ENCODE results near the gene RCVRN. TPM values are rescaled to one million over a fixed set of nuclear protein-coding genes. Genes with fewer than 3 reads are reported as not detected.

The RCVRN gene
- total RNA-seq, 6 experiments from 2014 or later: not detected

GRCh38 chr17:9878356-9878755 is 26.7 kb downstream of the RCVRN start:
- TF ChIP-seq POLR2A (IDR thresholded peaks at IDR 0.05) (no peak), CTCF (IDR thresholded peaks at IDR 0.05) (no peak)
- Histone ChIP-seq H3K4me3 (no peak overlapping the region), H3K27ac (no peak overlapping the region), H3K9me3 (peaks cover 0 to 6% (median 0%) of the 10 kb centered on the region in 4 donors), H3K4me1 (no peaks in the 10 kb centered on the region), H3K36me3 (no peaks in the 10 kb centered on the region), H3K27me3 (no peaks in the 10 kb centered on the region)
- WGBS (ENCODE audit: insufficient coverage, low coverage, low lambda C conversion rate, missing lambda C conversion rate): 60% methylated on average over 1 of the region's 3 CpGs
- DNase-seq: no peak
- intact Hi-C loops (cut with DNase I): no loop called here
- ATAC-seq: no peak

- no peak for DNase-seq
- WGBS (ENCODE audit: insufficient coverage, low coverage, low lambda C conversion rate, missing lambda C conversion rate): 29% methylated on average over 2 of the region's 3 CpGs
- no peak for TF ChIP-seq POLR2A (IDR thresholded peaks at IDR 0.05)
- no peak for TF ChIP-seq CTCF (IDR thresholded peaks at IDR 0.05)
These were observed 29.6 kb downstream of the RCVRN start for GRCh38 chr17:9875441-9875840.

GRCh38 chr17:9874722-9875121 is 30.3 kb downstream of the RCVRN start:
- Histone ChIP-seq H3K27ac (no peak overlapping the region), H3K4me3 (no peak overlapping the region), H3K4me1 (no peaks in the 10 kb centered on the region), H3K36me3 (no peaks in the 10 kb centered on the region), H3K9me3 (no peaks in the 10 kb centered on the region), H3K27me3 (no peaks in the 10 kb centered on the region)
- DNase-seq: no peak
- WGBS (ENCODE audit: insufficient coverage, low coverage, low lambda C conversion rate, missing lambda C conversion rate): 40% methylated on average over 3 of the region's 3 CpGs
- TF ChIP-seq CTCF (IDR thresholded peaks at IDR 0.05) (peak in 2 of 4 donors; percentile 15 to 19), POLR2A (IDR thresholded peaks at IDR 0.05) (no peak)
- intact Hi-C loops (cut with DNase I): no loop called here
- ATAC-seq: peak in 1 of 4 donors; percentile 24

More at GRCh38 chr17:9875441-9875840, 29.6 kb downstream of the RCVRN start:
- no peak overlapping the region for H3K27ac ChIP-seq
- no peaks in the 10 kb centered on the region for H3K4me1 ChIP-seq
- no peaks in the 10 kb centered on the region for H3K27me3 ChIP-seq
- ATAC-seq: peak in 2 of 4 donors; percentile 18 to 21
- H3K4me3 ChIP-seq: no peak overlapping the region
- no peaks in the 10 kb centered on the region for H3K9me3 ChIP-seq
- intact Hi-C loops (cut with DNase I): no loop called here
- H3K36me3 ChIP-seq: no peaks in the 10 kb centered on the region

GRCh38 chr17:9872852-9873251 is 32.2 kb downstream of the RCVRN start:
- Histone ChIP-seq H3K4me1 (no peaks in the 10 kb centered on the region), H3K9me3 (no peaks in the 10 kb centered on the region), H3K36me3 (no peaks in the 10 kb centered on the region), H3K4me3 (no peak overlapping the region), H3K27ac (no peak overlapping the region), H3K27me3 (no peaks in the 10 kb centered on the region)
- WGBS (ENCODE audit: insufficient coverage, low coverage, low lambda C conversion rate, missing lambda C conversion rate): 39% methylated on average over 3 of the region's 6 CpGs
- no peak for ATAC-seq
- no peak for DNase-seq
- no peak for TF ChIP-seq POLR2A (IDR thresholded peaks at IDR 0.05)
- no peak for TF ChIP-seq CTCF (IDR thresholded peaks at IDR 0.05)
- intact Hi-C loops (cut with DNase I): no loop called here

- H3K27me3 ChIP-seq: no peaks in the 10 kb centered on the region
- no peaks in the 10 kb centered on the region for H3K4me1 ChIP-seq
- no peak for ATAC-seq
- H3K9me3 ChIP-seq: no peaks in the 10 kb centered on the region
- no peak for DNase-seq
- no peaks in the 10 kb centered on the region for H3K36me3 ChIP-seq
- intact Hi-C loops (cut with DNase I): no loop called here
- no peak for TF ChIP-seq POLR2A (IDR thresholded peaks at IDR 0.05)
- TF ChIP-seq CTCF (IDR thresholded peaks at IDR 0.05): no peak
- no peak overlapping the region for H3K4me3 ChIP-seq
- WGBS (ENCODE audit: insufficient coverage, low coverage, low lambda C conversion rate, missing lambda C conversion rate): 44% methylated on average over 1 of the region's 3 CpGs
- no peak overlapping the region for H3K27ac ChIP-seq
These were observed 36.5 kb downstream of the RCVRN start for GRCh38 chr17:9868552-9868951.

All from right lobe of liver (tissue), 6 donors.